Measurements from ENCODE around the gene FHAD1. TPM values are rescaled to one million over a fixed set of nuclear protein-coding genes. Genes with fewer than 3 reads are reported as not detected.

The FHAD1 gene
- total and polyA plus RNA-seq, 8 donors = 0.75 to 5.5 (median 2.1) TPM

- no peak overlapping the region for H3K27ac ChIP-seq
- H3K4me3 ChIP-seq = no peak overlapping the region
- no peaks in the 10 kb centered on the region for H3K9me3 ChIP-seq
- peak in 5 of 6 donors; percentile 62 to 79 (median 68) for DNase-seq
- H3K36me3 ChIP-seq = no peaks in the 10 kb centered on the region
- H3K4me1 ChIP-seq = peaks cover 0 to 3% (median 0%) of the 10 kb centered on the region in 3 donors
- intact Hi-C loops (cut with DNase I) = loop anchor here in 2 of 3 donors (5.0 to 10.0 kb wide), 4 partner anchors 67 to 145 kb away; partner anchors contain the start of gene TMEM51 (in 1 of the 2)
- peak; percentile 53 for FAIRE-seq
- peak; percentile 95 to 99 (median 98) for ATAC-seq
- H3K27me3 ChIP-seq = no peaks in the 10 kb centered on the region
- 31 to 33% methylated on average over 26 of the region's 26 CpGs for WGBS, 2 donors
- peak; percentile 62 to 77 (median 63) for TF ChIP-seq CTCF (IDR thresholded peaks at IDR 0.05)
These were observed 25.2 kb downstream of the FHAD1 start for GRCh38 chr1:15272009-15272781.

- Histone ChIP-seq H3K9me3 (no peaks in the 10 kb centered on the region), H3K36me3 (no peaks in the 10 kb centered on the region), H3K4me3 (no peak overlapping the region), H3K27ac (no peak overlapping the region), H3K27me3 (no peaks in the 10 kb centered on the region), H3K4me1 (peaks cover 0 to 3% (median 0%) of the 10 kb centered on the region in 3 donors)
- FAIRE-seq = no peak
- peak in 3 of 4 donors; percentile 4 to 19 (median 8) for ATAC-seq
- intact Hi-C loops (cut with DNase I) = loop anchor here in 2 of 3 donors (5.0 to 10.0 kb wide), 4 partner anchors 68 to 145 kb away; partner anchors contain the start of gene TMEM51 (in 1 of the 2)
- 42 to 48% methylated on average over 7 of the region's 7 CpGs for WGBS, 2 donors
- no peak for DNase-seq
- no peak for TF ChIP-seq CTCF (IDR thresholded peaks at IDR 0.05)
These were observed 25.7 kb downstream of the FHAD1 start for GRCh38 chr1:15272782-15273127.

GRCh38 chr1:15273274-15273673 is 26.3 kb downstream of the FHAD1 start:
- Histone ChIP-seq H3K36me3 (no peaks in the 10 kb centered on the region), H3K4me3 (no peak overlapping the region), H3K9me3 (no peaks in the 10 kb centered on the region), H3K27ac (no peak overlapping the region), H3K4me1 (peaks cover 0 to 3% (median 0%) of the 10 kb centered on the region in 3 donors), H3K27me3 (no peaks in the 10 kb centered on the region)
- DNase-seq (no peak), ATAC-seq (no peak), FAIRE-seq (no peak)
- WGBS, 2 donors = 76 to 85% methylated on average over 2 of the region's 2 CpGs
- TF ChIP-seq CTCF (IDR thresholded peaks at IDR 0.05) = no peak
- intact Hi-C loops (cut with DNase I) = loop anchor here in 2 of 3 donors (5.0 to 10.0 kb wide), 4 partner anchors 68 to 146 kb away; partner anchors contain the start of gene TMEM51 (in 1 of the 2)

GRCh38 chr1:15275921-15276683 is 29.1 kb downstream of the FHAD1 start:
- WGBS, 2 donors = 76 to 82% methylated on average over 10 of the region's 10 CpGs
- no peaks in the 10 kb centered on the region for H3K27me3 ChIP-seq
- H3K4me1 ChIP-seq = peaks cover 0 to 3% (median 0%) of the 10 kb centered on the region in 3 donors
- FAIRE-seq (no peak), ATAC-seq (peak in 2 of 4 donors; percentile 39 to 47), DNase-seq (no peak)
- intact Hi-C loops (cut with DNase I) = loop anchor here in 2 of 3 donors (10.0 kb wide), 3 partner anchors 71 to 131 kb away; partner anchors contain the start of gene TMEM51 (in 1 of the 2)
- H3K36me3 ChIP-seq = no peaks in the 10 kb centered on the region
- H3K9me3 ChIP-seq = no peaks in the 10 kb centered on the region
- no peak overlapping the region for H3K27ac ChIP-seq
- no peak for TF ChIP-seq CTCF (IDR thresholded peaks at IDR 0.05)
- H3K4me3 ChIP-seq = no peak overlapping the region

All from pancreas (tissue), 10 donors.